CD4-positive, alpha-beta T cell treated with Interleukin-21 for 1 hour (primary cell): ENCODE measurements around the gene MRTFB.

Source experiments
- DNase-seq: peaks from one replicate; pipeline ENCODE4 v3.0.0-alpha.2; 2020

MRTFB gene

DNA sequence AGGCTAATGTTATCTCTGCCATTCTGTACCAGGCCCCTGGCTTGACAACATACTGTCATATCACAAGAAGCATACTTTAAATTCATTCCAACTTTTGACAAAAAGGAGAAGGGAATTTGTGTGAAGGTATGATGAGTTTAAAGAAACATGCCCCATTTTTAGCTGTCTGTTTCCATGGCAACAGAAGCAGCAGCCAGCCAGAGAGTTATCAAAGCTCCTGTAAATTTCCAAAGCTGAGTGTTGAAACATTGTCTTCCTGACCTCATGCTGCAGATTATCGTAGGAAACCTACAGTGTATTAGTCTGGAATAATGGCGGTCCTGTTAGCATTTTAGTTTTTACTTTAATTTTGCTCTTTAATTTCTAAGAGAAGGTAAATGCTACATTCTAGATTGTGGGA is 124.9 kb downstream of the MRTFB start:
- no peak for DNase-seq

DNA sequence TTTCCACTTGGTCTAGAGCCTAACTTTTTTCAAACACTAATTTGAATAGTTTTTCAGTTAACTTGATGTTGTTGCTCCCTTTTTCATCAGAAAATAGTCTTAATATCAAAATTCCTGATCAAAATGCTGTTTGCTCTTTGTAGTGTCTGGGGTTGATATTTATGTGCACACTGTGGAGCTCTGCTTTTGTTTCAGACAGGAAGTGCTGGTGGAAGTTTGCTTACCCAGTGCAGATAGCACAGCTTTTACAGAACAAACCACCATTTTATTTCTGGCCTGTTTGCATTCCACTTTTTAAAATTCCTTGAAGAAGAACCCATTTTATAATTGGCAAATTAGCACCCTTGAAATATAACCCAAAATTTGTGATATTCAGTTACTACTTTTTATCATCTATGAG is 125.4 kb downstream of the MRTFB start:
- no peak for DNase-seq

DNA sequence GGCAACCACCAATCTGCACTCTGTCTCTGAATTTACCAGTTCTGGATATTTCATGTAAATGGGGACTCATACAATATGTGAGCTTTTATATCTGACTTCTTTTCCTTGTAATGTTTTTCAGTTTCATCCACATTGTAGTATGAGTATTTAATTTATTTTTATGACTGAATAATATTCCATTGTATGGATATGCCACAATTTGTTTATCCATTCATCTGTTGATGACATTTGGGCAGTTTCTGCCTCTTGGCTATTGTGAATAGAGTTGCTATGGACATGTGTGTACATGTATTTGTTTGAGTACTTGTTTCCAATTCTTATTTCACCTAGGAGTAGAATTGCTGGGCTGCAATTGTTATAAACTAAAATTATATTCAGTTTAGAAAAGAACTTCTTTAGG is 126.9 kb downstream of the MRTFB start:
- DNase-seq = no peak

DNA sequence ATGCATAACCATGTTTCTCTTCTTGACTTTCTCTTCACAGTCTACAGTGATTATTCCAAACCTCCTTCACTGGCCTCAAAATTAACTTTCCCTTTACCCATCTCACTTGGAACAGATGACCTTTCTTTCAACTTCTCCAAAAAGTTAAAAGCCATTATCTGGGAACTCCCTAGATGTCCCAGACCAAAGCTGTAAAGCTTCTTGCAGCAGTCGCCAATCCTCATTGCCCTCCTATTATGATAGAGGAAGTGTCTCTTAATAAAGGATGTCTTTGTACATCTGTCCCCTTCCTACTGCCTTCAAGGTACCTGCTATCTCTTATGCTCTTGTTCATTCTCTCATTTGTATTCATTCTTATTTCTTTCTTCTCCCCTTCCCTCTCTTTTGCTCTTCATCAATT is 127.5 kb downstream of the MRTFB start:
- DNase-seq = no peak

DNA sequence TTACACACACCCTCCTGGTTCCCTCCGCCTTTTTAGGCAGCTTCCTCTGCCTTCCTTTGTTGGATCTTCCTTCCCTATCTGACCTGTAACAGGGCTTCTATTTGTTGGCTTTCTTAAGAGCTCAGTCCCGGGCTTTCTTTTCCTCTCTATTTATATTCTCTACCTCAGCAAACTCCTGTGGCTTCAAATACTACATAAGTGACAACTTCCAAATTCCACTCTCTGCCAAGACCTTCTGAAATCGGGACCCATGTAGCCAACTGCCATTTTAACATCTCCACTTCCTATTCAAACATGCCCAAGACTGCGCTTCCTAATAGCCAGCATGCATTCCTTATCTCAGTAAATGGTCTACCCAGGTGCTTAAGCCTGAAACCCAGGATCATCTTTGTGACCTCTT is 128.1 kb downstream of the MRTFB start:
- DNase-seq = no peak

DNA sequence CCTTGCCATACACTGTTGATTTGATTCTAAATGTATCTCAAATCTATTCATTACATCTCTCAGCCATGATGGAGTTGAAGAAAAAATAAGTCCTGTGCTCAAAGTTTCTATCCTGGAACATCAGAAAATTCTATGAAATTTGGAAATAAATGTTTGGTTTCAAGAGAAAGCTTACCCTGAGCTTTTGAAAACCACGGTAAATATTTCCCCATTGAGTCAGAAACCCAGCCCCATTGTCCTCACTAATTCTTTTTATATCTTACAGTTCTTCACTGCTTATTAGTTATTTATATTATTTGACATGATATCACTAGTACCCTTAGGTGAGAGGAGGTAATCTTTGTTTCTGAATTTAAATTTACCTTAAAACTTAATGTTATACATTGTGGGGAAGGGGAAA is 128.5 kb downstream of the MRTFB start:
- no peak for DNase-seq

DNA sequence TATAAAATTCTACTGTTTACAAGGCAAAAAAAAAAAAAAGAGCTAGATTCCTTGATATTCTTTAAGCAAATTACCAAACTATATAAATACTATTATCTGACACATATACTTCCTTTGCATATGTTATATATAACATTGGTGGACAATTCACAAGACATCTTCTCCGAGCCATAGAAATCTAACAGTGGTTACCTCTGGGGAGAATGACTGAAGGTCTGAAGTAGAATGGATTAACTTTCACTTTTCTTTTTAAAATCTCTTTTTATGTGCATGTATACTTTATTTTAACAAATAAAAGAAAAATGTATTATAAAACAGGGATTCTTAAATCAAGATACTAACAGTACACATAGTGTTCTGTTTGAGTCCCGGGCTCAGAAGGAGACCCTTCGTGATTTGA is 131.0 kb downstream of the MRTFB start:
- DNase-seq = no peak

DNA sequence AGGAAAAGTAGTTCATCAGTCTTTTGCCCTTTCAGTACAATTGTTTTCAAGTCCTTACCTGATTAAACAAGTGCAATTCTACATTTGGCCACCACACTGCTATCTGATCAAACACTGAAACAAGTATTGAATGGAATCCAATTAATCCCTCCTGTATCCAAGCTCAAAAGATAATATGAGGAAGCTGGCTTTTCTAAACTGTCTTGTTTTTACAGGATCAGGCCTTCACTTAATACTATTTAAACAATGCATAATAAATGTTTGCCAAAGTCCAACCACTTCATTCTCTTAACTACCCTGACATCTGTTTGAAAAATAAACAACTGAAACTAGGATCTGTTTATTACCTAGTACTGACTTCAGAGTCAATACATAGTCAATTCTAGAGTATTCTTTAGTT is 131.6 kb downstream of the MRTFB start:
- DNase-seq = no peak

DNA sequence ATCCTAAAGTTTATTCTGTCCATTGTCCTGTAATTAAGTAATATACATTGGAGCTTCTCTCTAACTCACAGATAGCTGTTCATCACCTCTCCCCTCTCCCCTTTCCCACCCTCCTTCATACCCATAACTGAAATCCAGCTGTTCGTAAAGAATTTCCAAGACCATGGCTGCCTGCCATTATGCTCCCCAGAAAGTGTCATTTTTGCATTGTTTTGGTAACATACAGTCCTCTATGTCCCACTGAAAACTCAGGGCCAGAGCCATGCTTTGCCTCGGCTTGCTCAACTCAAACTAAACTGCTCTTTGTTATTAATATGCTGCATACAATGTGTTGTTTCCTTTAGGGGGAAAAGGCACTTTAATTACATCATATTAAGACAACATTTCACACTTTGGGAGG is 132.0 kb downstream of the MRTFB start:
- DNase-seq = no peak

DNA sequence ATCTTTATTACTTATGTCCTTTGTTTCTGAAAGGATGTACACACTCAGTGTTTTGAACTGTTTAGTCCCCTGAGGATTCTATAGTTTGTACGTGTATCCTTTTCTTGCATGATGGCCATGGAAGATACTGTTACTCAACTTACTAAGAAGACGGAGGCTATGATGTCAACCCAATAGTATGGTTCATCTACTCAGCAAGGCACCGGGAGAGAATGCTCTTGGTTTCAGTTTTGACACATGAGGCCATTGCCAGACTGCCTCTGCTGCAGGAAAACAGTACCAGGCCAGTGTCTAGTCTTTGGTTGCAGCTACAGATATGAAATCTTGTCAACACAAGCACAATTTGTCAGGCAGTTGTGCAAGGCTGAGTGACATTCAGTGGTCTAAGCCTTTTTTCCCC is 134.5 kb downstream of the MRTFB start:
- DNase-seq = no peak

DNA sequence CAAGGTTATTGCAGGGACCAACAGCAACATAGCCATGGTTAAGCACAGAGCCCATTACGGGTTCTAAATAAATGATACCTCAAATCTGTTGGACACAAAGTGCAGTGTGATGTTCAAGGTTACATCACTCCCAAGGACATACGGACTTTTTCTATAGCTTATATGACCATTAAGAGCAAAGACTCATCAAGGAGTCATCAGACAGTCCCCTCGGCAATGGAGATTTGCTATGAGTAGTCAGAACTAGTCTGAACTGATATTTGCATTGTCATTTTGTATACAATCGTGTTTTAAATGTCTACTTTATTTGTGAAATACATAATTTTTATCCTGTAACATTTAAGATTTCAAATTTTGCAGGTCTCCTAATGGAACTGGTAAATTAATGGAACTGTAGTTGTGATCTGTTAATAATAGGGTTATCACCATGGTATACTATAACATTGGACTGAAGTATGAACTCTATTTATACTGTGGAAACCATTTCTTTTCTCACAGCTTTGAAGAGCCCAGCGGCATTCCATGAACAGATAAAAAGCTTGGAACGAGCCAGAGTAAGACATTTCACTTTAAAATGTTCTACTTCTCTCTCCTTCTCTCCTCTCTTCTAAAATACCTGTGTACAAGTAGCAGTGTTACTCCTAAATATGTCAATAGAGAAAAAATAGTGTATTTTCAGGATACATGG is 140.9 kb downstream of the MRTFB start:
- DNase-seq = no peak

DNA sequence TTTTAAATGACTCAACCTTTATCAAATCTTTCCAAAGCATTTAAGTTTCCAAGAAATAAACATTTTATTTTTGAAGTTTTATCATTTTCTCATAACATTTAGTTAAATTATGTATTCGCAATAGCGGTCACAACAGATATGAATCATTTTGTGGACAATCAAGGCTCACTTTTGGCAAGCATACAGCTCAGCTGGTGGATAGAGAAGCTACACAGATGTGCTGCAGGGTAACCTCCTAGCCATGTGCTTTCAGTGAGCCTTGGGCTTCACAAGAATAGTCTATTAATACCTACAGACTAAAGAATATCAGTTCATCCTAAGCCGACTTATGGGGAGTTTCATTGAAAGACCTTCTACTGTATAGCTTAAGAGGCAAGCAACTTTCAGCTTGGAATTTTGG is 144.8 kb downstream of the MRTFB start:
- DNase-seq = no peak

DNA sequence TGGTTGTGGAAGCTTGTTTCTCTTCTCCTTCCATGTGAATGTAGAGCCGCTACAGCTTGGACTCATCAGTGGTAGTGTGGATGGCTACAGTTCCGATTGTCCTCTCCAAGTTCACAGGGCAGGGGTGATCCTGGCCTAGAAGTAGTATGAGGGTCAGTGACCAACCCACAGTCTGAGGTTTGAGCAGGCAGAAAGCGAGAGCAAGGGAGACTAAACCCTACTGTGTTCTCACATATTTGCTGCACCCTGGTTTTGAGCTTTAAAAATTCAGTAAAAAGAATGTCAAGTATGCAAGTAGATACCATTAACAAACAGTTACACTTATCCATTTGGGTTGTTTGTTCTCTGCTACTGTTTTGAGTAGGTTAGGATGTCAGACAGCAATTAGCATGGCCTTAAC is 148.9 kb downstream of the MRTFB start:
- no peak for DNase-seq

DNA sequence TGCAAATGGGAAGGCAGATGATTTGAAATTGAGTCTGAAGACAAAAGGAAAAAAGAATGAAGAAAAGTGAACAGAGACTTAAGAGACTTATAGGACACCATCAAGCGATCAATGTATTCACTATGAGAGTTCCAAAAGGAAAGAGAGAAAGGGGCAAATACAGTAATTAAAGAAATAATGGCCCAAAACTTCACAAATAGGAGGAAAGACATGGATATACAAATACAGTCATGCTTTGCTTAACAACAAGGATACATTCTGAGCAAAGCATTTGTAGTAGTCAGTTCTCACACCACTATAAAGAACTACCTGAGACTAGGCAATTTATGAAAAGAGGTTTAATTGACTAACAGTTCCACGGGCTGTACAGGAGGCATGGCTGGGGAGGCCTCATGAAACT is 152.5 kb downstream of the MRTFB start:
- no peak for DNase-seq

DNA sequence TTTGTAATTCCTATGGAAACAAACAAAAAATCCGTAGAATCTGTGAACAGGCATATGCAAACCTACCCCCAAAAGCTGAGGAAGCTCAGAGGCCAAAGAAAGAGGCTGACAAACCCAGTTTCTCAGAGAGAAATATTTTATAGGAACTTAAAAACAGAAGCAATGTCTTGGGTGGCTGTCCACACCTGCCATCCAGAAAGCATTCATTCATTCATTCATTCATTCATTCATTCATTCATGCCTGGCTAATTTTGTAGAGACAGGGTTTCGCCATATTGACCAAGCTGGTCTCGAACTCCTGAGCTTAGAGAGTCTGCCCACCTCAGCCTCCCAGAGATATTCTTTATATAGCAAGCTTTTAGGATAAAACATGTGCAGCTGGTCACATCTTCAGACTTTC is 154.3 kb downstream of the MRTFB start:
- no peak for DNase-seq

DNA sequence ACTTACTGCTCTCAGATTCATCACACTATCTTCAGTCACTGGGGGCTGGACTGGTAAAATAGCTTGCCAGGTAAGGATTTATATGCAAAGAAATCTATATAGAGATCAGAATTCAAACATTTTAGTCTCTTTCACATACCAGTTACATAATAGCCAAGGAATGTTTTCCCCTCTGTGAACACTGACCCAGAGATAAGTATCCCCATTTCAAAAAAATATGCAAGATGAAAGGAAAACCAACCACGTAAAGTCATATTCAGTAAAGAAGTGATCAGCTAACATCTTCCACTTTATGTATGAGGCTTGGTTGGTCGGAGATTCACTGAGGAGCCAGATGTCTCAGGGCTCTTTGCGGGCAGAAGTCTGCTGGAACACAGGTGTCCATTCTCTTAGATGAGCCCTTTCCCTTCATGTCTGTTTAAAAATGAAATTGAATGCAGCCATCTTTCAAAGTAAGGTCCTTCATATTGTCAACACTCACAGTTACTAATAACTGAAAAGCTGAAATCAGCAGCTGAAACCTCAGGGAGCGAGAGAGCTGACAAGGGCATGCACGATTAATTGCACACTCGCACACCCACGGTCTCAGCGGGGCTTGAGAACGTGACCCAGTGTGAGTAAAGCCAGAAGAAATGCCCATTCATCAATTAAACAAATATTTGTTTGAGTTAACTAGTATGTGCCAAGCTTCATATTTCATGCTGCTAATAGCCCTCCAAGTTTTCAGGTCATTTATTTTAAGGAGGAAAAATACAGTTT is 161.2 kb downstream of the MRTFB start:
- DNase-seq = no peak

DNA sequence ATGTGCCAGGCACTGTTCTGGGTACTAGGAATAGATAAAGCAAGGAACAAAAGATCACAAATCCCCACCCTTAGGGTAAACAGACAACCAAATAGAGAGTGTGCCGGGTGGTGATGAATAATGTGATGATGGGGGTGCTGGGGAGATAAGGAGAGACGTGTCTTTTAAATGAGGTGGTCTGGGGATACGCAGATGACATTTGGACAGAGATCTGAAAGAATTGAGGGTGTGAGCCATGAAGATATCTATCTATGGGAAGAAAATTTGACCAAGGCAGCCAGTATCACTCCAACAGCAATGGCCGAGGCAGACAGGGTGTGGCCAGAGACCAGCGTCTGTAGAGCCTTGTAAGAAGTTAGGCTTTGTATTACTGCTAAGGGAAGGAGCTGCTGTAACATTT is 165.3 kb downstream of the MRTFB start:
- no peak for DNase-seq

DNA sequence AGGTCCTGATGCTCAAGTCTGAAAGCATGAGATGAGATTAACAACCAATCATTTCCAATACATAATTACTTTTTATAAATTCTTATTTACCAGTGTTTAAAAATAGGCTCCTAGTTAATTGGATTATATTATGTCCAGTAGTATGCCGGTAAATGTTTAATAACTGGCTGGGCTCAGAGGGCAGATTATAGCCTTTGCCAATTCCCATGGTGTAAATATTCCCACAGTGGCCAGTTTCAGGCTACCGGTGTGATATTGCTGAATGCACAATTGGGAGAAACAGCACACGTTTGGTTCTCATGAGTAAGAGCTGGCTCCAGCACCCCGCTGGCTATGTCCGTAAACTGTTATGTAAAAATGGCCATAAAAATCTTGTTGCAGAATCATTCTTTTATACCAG is 167.6 kb downstream of the MRTFB start:
- DNase-seq = no peak

DNA sequence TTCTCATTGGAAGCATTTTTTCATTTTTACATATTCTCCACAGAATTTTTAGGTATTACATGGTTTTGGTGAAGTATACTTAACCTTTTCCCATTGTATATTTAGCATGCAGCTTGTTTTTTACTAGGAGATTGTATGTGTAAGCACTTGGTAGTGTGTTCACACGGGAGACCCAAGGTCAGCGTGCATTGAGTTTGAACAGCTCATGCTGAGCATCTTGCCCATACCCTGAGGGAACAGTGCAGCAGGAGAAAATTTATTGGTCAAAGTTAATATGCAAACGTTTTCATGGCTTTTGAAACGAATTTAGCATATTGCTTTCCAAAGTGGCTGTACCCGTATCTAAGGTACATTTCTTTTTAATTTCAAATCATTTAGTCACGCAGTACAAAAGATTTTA is 168.7 kb downstream of the MRTFB start:
- DNase-seq = no peak

DNA sequence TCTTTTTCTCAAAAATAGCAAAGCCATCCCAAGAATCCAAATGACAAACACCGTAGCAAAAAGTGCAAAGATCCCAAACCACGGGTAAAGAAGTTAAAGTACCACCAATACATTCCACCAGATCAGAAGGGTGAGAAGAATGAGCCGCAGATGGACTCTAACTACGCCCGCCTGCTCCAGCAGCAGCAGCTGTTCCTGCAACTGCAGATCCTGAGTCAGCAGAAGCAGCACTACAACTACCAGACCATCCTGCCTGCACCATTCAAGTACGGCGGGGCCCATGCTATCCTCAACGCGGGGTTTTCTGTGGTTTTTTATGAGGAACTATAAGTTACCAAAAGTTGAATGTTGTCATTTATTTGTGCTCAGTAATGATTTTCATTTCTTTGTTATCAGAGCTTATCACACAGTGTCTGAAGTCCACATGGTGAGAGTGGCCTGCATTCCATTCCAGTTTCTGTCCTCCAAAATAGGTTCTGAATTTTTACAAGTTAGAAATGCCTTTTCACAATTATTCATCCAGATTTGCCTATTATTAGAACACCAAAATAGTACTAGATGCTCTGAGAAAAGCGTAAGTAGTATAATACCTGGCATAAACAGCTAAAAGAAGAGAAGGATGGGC is 169.2 kb downstream of the MRTFB start:
- no peak for DNase-seq

DNA sequence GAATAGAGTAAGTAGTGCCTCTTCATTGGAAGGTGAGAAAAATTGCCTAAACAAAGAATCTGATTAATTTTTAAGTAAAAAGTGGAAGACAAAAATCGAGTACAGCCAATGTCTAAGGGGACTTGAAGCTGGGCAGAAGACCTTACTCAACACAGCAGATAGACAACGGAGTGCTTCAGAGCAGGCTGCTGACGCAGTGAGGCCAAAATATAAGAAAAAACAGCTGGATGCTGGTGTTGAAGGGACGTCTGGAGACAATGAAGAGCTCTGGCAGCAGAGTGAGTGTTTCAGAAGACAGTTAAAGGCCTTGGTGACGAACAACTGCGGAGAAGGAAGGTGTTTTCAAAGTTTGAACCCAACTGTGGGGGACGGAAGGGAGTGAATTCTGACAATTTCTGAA is 169.8 kb downstream of the MRTFB start:
- DNase-seq = no peak

DNA sequence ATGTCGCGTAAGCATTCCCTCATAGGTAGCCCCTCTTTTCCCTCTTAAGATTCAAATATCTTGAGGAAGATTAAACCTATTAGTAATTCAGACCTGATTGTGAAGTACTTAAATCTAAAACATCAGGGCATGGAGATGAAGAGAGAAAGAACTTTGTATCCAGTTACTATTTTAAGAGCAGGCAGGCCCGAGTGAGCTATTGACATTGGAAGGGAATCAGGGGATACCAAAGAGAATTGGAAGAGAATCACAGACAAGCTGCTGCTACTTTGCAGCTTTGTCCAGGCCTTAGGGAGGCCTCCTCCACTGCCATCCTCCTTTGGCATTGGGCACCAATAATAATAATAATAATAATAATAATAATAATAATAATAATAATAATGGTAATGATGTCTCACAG is 170.5 kb downstream of the MRTFB start:
- DNase-seq = no peak

DNA sequence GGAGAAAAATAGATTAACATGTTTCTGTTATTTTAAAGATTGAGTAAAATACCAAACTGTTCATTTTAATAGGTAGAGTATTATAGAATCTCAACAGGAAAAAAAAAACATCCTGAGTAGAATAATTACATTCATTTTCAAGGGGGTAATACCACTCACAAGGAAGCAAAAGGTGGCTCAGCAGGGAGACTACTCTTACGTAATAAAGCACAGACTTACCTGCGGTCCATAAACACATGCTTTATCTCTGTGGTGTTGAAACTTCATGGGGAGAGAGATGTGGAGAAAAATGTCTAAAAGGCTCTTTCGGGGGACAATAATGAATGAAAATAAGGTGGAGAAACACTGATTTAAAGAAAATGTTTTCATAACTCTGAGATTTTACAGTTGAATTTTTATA is 171.7 kb downstream of the MRTFB start:
- DNase-seq = no peak

DNA sequence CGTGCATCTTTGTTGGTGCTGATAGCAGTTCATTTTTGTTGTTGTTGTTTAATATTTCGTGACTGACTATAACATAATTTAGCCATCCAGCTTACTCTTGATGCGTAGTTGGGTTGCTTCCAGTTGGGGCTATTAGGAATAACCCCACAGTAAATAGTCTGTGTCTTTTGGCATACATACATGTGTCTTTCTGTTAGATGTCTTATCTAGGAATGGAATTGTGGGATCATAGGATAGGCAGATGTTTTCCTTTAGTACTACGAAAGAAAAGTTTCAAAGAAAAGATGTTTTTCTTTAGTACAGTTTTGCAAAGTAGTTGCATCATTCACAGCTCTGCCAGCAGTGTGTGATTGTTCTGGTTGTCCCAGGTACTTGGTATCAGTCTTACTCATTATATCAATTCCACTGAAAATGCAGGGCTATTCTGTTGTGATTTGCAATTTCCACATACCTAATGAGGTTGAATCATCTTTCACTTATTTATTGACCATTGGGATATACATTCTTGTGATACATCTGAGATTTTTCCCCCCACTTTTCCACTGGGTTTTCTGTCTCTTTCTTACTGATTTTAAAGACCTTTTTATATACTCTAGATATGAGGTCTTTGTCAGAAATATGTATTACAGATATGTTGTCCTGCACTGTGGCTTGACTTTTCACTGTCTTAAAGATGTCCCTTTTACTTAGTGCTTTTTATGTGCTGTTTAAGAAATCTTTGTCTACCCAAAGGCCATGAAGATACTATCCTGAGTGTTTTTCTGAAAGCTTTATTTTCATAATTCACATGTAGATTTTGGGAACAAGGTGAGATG is 173.3 kb downstream of the MRTFB start:
- no peak for DNase-seq
